OCI-LY7 (cell line): ENCODE data around the gene ZNF777. TPM values are rescaled to one million over a fixed set of nuclear protein-coding genes. Genes with fewer than 3 reads are reported as not detected.

Experiments
- BruUV-seq: library from RNA; stranded (reverse); fragments of 400-500 nt; replicated peaks from 2 replicates; lab custom pipeline; 2021; lab: Mats Ljungman, UMichigan
- CTCF ChIA-PET: fragments of 300-600 bp; sonication (Branson Sonifier 250); formaldehyde crosslinking; loops from one replicate; lab custom pipeline; 2022; ENCODE audit warnings: antibody characterized with exemption; ENCODE audit not compliant: unreplicated experiment; lab: Charles Lee
- POLR2A ChIA-PET: fragments of 300-600 bp; sonication (Branson Sonifier 250); formaldehyde crosslinking; loops from one replicate; lab custom pipeline; 2022; ENCODE audit warnings: antibody characterized with exemption; lab: Charles Lee
- DNase-seq: peaks from one replicate; pipeline ENCODE4 v3.0.0-alpha.2; 2015; ENCODE audit warnings: low spot score
- H2AFZ ChIP-seq: fragments of 200-600 bp; sonication (generic), shearing (Covaris generic); 2 replicates; pipeline ENCODE4 v1.6.1; 2014; ENCODE audit warnings: mild to moderate bottlenecking, antibody characterized with exemption, low read length, moderate library complexity
- H3K27ac ChIP-seq: fragments of 200-600 bp; sonication (generic); 2 replicates; pipeline ENCODE4 v1.5.1; 2014; ENCODE audit warnings: mixed run types, low read depth, mild to moderate bottlenecking, moderate library complexity, low read length, inconsistent platforms; ENCODE audit not compliant: poor library complexity, severe bottlenecking
- H3K36me3 ChIP-seq: fragments of 200-600 bp; sonication (generic); 2 replicates; pipeline ENCODE4 v1.6.1; 2014; ENCODE audit warnings: mild to moderate bottlenecking, antibody characterized with exemption, low read length, moderate library complexity, mixed read lengths; ENCODE audit not compliant: insufficient read depth
- H3K4me1 ChIP-seq: fragments of 200-600 bp; sonication (generic); 2 replicates; pipeline ENCODE4 v1.5.1; 2014; ENCODE audit warnings: mild to moderate bottlenecking, low read length; ENCODE audit not compliant: insufficient read depth, poor library complexity, severe bottlenecking
- H3K4me2 ChIP-seq: fragments of 200-600 bp; sonication (generic); 2 replicates; pipeline ENCODE4 v1.6.1; 2014; ENCODE audit warnings: mild to moderate bottlenecking, low read length
- H3K4me3 ChIP-seq: fragments of 200-600 bp; sonication (generic); 2 replicates; pipeline ENCODE4 v1.5.1; 2014; ENCODE audit warnings: mild to moderate bottlenecking, low read depth, low read length; ENCODE audit not compliant: poor library complexity, severe bottlenecking
- H3K79me2 ChIP-seq: fragments of 200-600 bp; sonication (generic); 2 replicates; pipeline ENCODE4 v1.6.1; 2016; ENCODE audit warnings: low read depth, mild to moderate bottlenecking, low read length, moderate library complexity, mixed read lengths; ENCODE audit not compliant: insufficient read depth
- H3K9me2 ChIP-seq: fragments of 200-600 bp; sonication (generic); 2 replicates; pipeline ENCODE4 v1.6.1; 2016; ENCODE audit warnings: mild to moderate bottlenecking, low read length, mixed read lengths; ENCODE audit not compliant: insufficient read depth
- H3K9me3 ChIP-seq: fragments of 200-600 bp; sonication (generic); 2 replicates; pipeline ENCODE4 v1.6.1; 2014; ENCODE audit warnings: mild to moderate bottlenecking, mixed run types, low read length, mixed read lengths
- H4K20me1 ChIP-seq: fragments of 200-600 bp; sonication (generic); 2 replicates; pipeline ENCODE4 v1.6.1; 2014; ENCODE audit warnings: mild to moderate bottlenecking, antibody characterized with exemption, low read length, moderate library complexity, mixed read lengths; ENCODE audit not compliant: insufficient read depth
- CTCF ChIP-seq: fragments of 200-600 bp; sonication (generic); conservative IDR thresholded peaks from 2 replicates; pipeline ENCODE4 v1.5.1; 2014; ENCODE audit warnings: mild to moderate bottlenecking, antibody characterized with exemption, low read length, moderate library complexity, mixed read lengths
- EZH2phosphoT487 ChIP-seq: fragments of 200-600 bp; sonication (generic); IDR thresholded peaks from 2 replicates; pipeline ENCODE4 v1.6.1; 2018; ENCODE audit warnings: low read depth, borderline replicate concordance, mild to moderate bottlenecking, mixed run types, antibody characterized with exemption, low read length, moderate library complexity, mixed read lengths
- intact Hi-C: fragments of 100-400 bp; cut with micrococcal nuclease; formaldehyde crosslinking; loops from one replicate; pipeline ENCODE4 v1.10.0; 2022; ENCODE audit not compliant: unreplicated experiment
- total RNA-seq, 2 experiments: library from RNA; depleted of rRNA in 1 of 2; stranded (reverse); fragments of >200 nt in 1 of 2; shearing (Covaris generic) in 1 of 2; gene quantifications; 2 replicates each; pipeline ENCODE4 v1.2.3, GENCODE V29; 2014 to 2022

Gene ZNF777
- total RNA-seq, 2 experiments from 2014 or later = 5.2 to 9.5 TPM

- H3K36me3 ChIP-seq = no peaks in the 10 kb centered on the region
- CTCF ChIA-PET = no interaction called here
- no peak overlapping the region for H2AFZ ChIP-seq
- POLR2A ChIA-PET = no interaction called here
- no TSS peak for BruUV-seq
- no peak for DNase-seq
- TF ChIP-seq CTCF = no peak
- no peak for TF ChIP-seq EZH2phosphoT487
- peaks cover 9% of the 10 kb centered on the region for H3K79me2 ChIP-seq
- H3K9me2 ChIP-seq = no peaks in the 10 kb centered on the region
- peaks cover 12% of the 10 kb centered on the region; the same call in 1 of the 2 replicates for H3K9me3 ChIP-seq
- H3K4me3 ChIP-seq = no peak overlapping the region
- H3K27ac ChIP-seq = no peak overlapping the region
- H4K20me1 ChIP-seq = no peaks in the 10 kb centered on the region
- intact Hi-C loops = no loop called here
- H3K4me2 ChIP-seq = no peak overlapping the region
- peaks cover 9% of the 10 kb centered on the region for H3K4me1 ChIP-seq
These were observed 40.0 kb upstream of the ZNF777 start for GRCh38 chr7:149500910-149501309.

- BruUV-seq = no TSS peak
- H3K79me2 ChIP-seq = peaks cover 14% of the 10 kb centered on the region
- POLR2A ChIA-PET = no interaction called here
- no peak overlapping the region for H2AFZ ChIP-seq
- intact Hi-C loops = no loop called here
- CTCF ChIA-PET = no interaction called here
- TF ChIP-seq CTCF (no peak), EZH2phosphoT487 (no peak)
- H3K4me3 ChIP-seq = no peak overlapping the region
- no peak overlapping the region for H3K27ac ChIP-seq
- no peaks in the 10 kb centered on the region for H3K9me2 ChIP-seq
- peaks cover 16% of the 10 kb centered on the region for H3K4me1 ChIP-seq
- H3K9me3 ChIP-seq = peaks cover 7% of the 10 kb centered on the region; the same call in 1 of the 2 replicates
- H4K20me1 ChIP-seq = no peaks in the 10 kb centered on the region
- no peak for DNase-seq
- H3K36me3 ChIP-seq = no peaks in the 10 kb centered on the region
- no peak overlapping the region for H3K4me2 ChIP-seq
These were observed 39.3 kb upstream of the ZNF777 start for GRCh38 chr7:149500201-149500600.

GRCh38 chr7:149498811-149499210, 37.9 kb upstream of the ZNF777 start:
- H3K4me2 ChIP-seq = no peak overlapping the region
- H3K36me3 ChIP-seq = peaks cover 5% of the 10 kb centered on the region
- DNase-seq = no peak
- H3K4me1 ChIP-seq = peaks cover 16% of the 10 kb centered on the region
- no peak for TF ChIP-seq EZH2phosphoT487
- TF ChIP-seq CTCF = no peak
- peaks cover 14% of the 10 kb centered on the region for H3K79me2 ChIP-seq
- ChIA-PET CTCF (no interaction called here), POLR2A (interaction anchor here (0.8 kb wide), 1 partner anchor 30 kb away, joined by 4 read pairs; no protein-coding TSS in a partner anchor)
- intact Hi-C loops = loop anchor here (2.0 to 10.0 kb wide), 2 partner anchors 126 to 184 kb away; no protein-coding TSS in a partner anchor
- no peaks in the 10 kb centered on the region for H3K9me3 ChIP-seq
- H4K20me1 ChIP-seq = no peaks in the 10 kb centered on the region
- no peak overlapping the region for H3K27ac ChIP-seq
- BruUV-seq = no TSS peak
- no peak overlapping the region for H3K4me3 ChIP-seq
- H2AFZ ChIP-seq = no peak overlapping the region
- H3K9me2 ChIP-seq = no peaks in the 10 kb centered on the region
